ENCODE measurements around the gene TUBB6.

DNA sequence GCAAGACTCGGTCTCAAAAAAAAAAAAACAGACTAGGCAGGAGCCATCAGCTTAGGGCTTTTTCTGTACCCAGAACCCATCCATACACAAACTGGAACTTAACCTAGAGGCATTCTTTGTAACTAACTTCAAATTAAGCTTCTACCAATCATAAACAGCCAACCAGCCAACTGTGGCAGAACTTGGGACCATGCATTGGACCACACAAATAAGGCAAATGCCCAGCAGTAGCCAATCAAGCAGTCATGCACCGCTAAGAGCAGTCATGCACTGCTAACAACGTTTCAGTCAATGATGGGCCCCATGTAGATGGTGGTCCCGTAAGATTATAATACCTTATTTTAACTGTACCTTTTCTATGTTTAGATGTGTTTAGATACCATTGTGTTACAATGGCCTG is 22.7 kb downstream of the TUBB6 start:
- TF ChIP-seq, protein P1, sequence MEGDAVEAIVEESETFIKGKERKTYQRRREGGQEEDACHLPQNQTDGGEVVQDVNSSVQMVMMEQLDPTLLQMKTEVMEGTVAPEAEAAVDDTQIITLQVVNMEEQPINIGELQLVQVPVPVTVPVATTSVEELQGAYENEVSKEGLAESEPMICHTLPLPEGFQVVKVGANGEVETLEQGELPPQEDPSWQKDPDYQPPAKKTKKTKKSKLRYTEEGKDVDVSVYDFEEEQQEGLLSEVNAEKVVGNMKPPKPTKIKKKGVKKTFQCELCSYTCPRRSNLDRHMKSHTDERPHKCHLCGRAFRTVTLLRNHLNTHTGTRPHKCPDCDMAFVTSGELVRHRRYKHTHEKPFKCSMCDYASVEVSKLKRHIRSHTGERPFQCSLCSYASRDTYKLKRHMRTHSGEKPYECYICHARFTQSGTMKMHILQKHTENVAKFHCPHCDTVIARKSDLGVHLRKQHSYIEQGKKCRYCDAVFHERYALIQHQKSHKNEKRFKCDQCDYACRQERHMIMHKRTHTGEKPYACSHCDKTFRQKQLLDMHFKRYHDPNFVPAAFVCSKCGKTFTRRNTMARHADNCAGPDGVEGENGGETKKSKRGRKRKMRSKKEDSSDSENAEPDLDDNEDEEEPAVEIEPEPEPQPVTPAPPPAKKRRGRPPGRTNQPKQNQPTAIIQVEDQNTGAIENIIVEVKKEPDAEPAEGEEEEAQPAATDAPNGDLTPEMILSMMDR (conservative IDR thresholded peaks at IDR 0.05 in 1 of 2, IDR thresholded peaks at IDR 0.05 in 1 of 2; ENCODE audit: extremely low read depth in 1 of 2, insufficient read depth in 1 of 2, low read depth in 1 of 2, low read length in 2 of 2) = no peak
- no peak for TF ChIP-seq EZH2 (IDR thresholded peaks at IDR 0.05; ENCODE audit: borderline replicate concordance, low read length)

All from mammary epithelial cell (primary cell).